H1 (cell line): Measurements from ENCODE around the gene TFCP2. TPM values are rescaled to one million over a fixed set of nuclear protein-coding genes. Genes with fewer than 3 reads are reported as not detected.

Experiments
- CTCF ChIA-PET: fragments of 300-600 bp; sonication (Branson Sonifier 250); formaldehyde crosslinking; loops from one replicate; lab custom pipeline; 2021; ENCODE audit not compliant: partially characterized antibody; lab: Charles Lee
- POLR2A ChIA-PET: fragments of 300-600 bp; sonication (Branson Sonifier 250); formaldehyde crosslinking; loops from one replicate; lab custom pipeline; 2021; ENCODE audit warnings: inconsistent platforms; ENCODE audit not compliant: partially characterized antibody; lab: Charles Lee
- DNase-seq, 2 experiments: peaks; one replicate each; pipeline versions ENCODE4 v3.0.0 to v3.0.0-alpha.2; 2010 to 2022; ENCODE audit warnings: low spot score in 2 of 2, low read depth in 1 of 2, mixed read lengths in 1 of 2
- FAIRE-seq: peaks from 2 replicates; lab custom pipeline; 2011; peaks lifted over from hg19 to GRCh38; lab: Jason Lieb, UNC
- H2AFZ ChIP-seq: 2 replicates; pipeline ENCODE4 v1.8.1; 2012; ENCODE audit warnings: low read length, inconsistent platforms
- H2AK5ac ChIP-seq: 2 replicates; pipeline ENCODE4 v1.6.1; 2013; ENCODE audit warnings: low read depth, low read length
- H2BK120ac ChIP-seq: replicated peaks from 2 replicates; pipeline ENCODE3; 2013; ENCODE audit warnings: low read depth, low read length, inconsistent platforms
- H2BK12ac ChIP-seq: 2 replicates; pipeline ENCODE4 v1.6.1; 2013; ENCODE audit warnings: low read depth, low read length
- H2BK15ac ChIP-seq: 2 replicates; pipeline ENCODE4 v1.6.1; 2013; ENCODE audit warnings: low read length
- H2BK20ac ChIP-seq: 2 replicates; pipeline ENCODE4 v1.6.1; 2013; ENCODE audit warnings: low read length
- H2BK5ac ChIP-seq: 2 replicates; pipeline ENCODE4 v1.6.1; 2013; ENCODE audit warnings: low read depth, low read length
- H3K14ac ChIP-seq: 2 replicates; pipeline ENCODE4 v1.6.1; 2013; ENCODE audit warnings: inconsistent platforms; ENCODE audit not compliant: insufficient read length
- H3K18ac ChIP-seq: 2 replicates; pipeline ENCODE4 v1.6.1; 2013; ENCODE audit warnings: low read length; ENCODE audit errors: extremely low read depth
- H3K23ac ChIP-seq: 2 replicates; pipeline ENCODE4 v1.6.1; 2013; ENCODE audit warnings: inconsistent platforms; ENCODE audit not compliant: insufficient read length
- H3K23me2 ChIP-seq: 2 replicates; pipeline ENCODE4 v1.6.1; 2013; ENCODE audit warnings: low read depth, low read length
- H3K27ac ChIP-seq: 2 replicates; pipeline ENCODE4 v1.6.1; 2011; ENCODE audit warnings: low read depth, low read length, inconsistent platforms
- H3K27me3 ChIP-seq, 4 experiments: replicated peaks in 1 of 4; 1 replicate in 1 of 4; 2 replicates in 3 of 4; pipeline versions ENCODE4 v1.6.1 to v1.8.1; 2011 to 2013; ENCODE audit warnings: low read length in 3 of 4, mild to moderate bottlenecking in 3 of 4, inconsistent platforms in 2 of 4, mixed read lengths in 2 of 4, moderate library complexity in 1 of 4; ENCODE audit not compliant: control insufficient read depth in 3 of 4, insufficient read depth in 3 of 4; ENCODE audit errors: extremely low read depth in 1 of 4
- H3K36me3 ChIP-seq, 4 experiments: 2 replicates each; pipeline versions ENCODE4 v1.6.1 to v1.8.1; 2011 to 2013; ENCODE audit warnings: mild to moderate bottlenecking in 4 of 4, low read length in 3 of 4, moderate library complexity in 2 of 4, control low read depth in 1 of 4, inconsistent platforms in 1 of 4; ENCODE audit not compliant: insufficient read depth in 4 of 4, control insufficient read depth in 2 of 4
- H3K4ac ChIP-seq: replicated peaks from 2 replicates; pipeline ENCODE3; 2013; ENCODE audit warnings: low read length, low read depth, mixed read lengths, inconsistent platforms; ENCODE audit not compliant: insufficient read length
- H3K4me1 ChIP-seq, 4 experiments: replicated peaks in 1 of 4; 1 replicate in 1 of 4; 2 replicates in 3 of 4; pipeline versions ENCODE4 v1.6.1 to v1.8.1; 2011 to 2013; ENCODE audit warnings: low read length in 3 of 4, inconsistent platforms in 2 of 4, mixed read lengths in 1 of 4; ENCODE audit not compliant: insufficient read depth in 4 of 4, control insufficient read depth in 3 of 4
- H3K4me2 ChIP-seq, 2 experiments: 2 replicates each; pipeline versions ENCODE4 v1.6.1 to v1.8.1; 2011 to 2013; ENCODE audit warnings: low read depth in 2 of 2, low read length in 2 of 2, control low read depth in 1 of 2, inconsistent platforms in 1 of 2, mild to moderate bottlenecking in 1 of 2; ENCODE audit not compliant: insufficient read depth in 1 of 2
- H3K4me3 ChIP-seq, 4 experiments: fragments of 200-600, 300-600 bp in 1 of 4; sonication (generic), shearing (Covaris generic), sonication (Bioruptor Twin) in 1 of 4; 2 replicates each; pipeline versions ENCODE4 v1.5.1 to v1.8.1; 2011 to 2016; ENCODE audit warnings: low read length in 4 of 4, low read depth in 3 of 4, control low read depth in 2 of 4, inconsistent platforms in 2 of 4, mild to moderate bottlenecking in 2 of 4, mixed read lengths in 1 of 4, moderate library complexity in 1 of 4; ENCODE audit not compliant: insufficient read depth in 2 of 4; ENCODE audit errors: extremely low read depth in 1 of 4
- H3K56ac ChIP-seq: replicated peaks from 2 replicates; pipeline ENCODE3; 2013; ENCODE audit warnings: low read depth, mild to moderate bottlenecking, mixed read lengths, low read length, inconsistent platforms; ENCODE audit not compliant: insufficient read length
- H3K79me1 ChIP-seq: 2 replicates; pipeline ENCODE4 v1.6.1; 2013; ENCODE audit warnings: low read depth, low read length, control low read depth
- H3K79me2 ChIP-seq, 2 experiments: 2 replicates each; pipeline versions ENCODE4 v1.6.1 to v1.8.1; 2012 to 2013; ENCODE audit warnings: low read length in 2 of 2, mild to moderate bottlenecking in 2 of 2, inconsistent platforms in 1 of 2; ENCODE audit not compliant: insufficient read depth in 2 of 2, control insufficient read depth in 1 of 2
- H3K9ac ChIP-seq, 4 experiments: replicated peaks in 1 of 4; 1 replicate in 1 of 4; 2 replicates in 3 of 4; pipeline versions ENCODE4 v1.6.1 to v1.8.1; 2011 to 2013; ENCODE audit warnings: low read depth in 3 of 4, low read length in 3 of 4, control low read depth in 2 of 4, mild to moderate bottlenecking in 2 of 4, moderate library complexity in 2 of 4, inconsistent platforms in 1 of 4; ENCODE audit errors: extremely low read depth in 1 of 4
- H3K9me3 ChIP-seq, 2 experiments: 2 replicates each; pipeline versions ENCODE4 v1.6.1 to v1.8.1; 2012 to 2013; ENCODE audit warnings: mild to moderate bottlenecking in 2 of 2, moderate library complexity in 2 of 2, control low read depth in 1 of 2, inconsistent platforms in 1 of 2, low read depth in 1 of 2, low read length in 1 of 2, mixed read lengths in 1 of 2; ENCODE audit not compliant: insufficient read depth in 2 of 2
- H4K20me1 ChIP-seq, 2 experiments: replicated peaks in 1 of 2; 2 replicates each; pipeline versions ENCODE3 to v1.8.1; 2011 to 2013; ENCODE audit warnings: inconsistent platforms in 2 of 2, low read length in 2 of 2, mild to moderate bottlenecking in 1 of 2; ENCODE audit not compliant: insufficient read depth in 2 of 2, control insufficient read depth in 1 of 2
- H4K5ac ChIP-seq: 2 replicates; pipeline ENCODE4 v1.6.1; 2013; ENCODE audit warnings: low read length, low read depth, mixed read lengths, inconsistent platforms; ENCODE audit not compliant: insufficient read length
- H4K8ac ChIP-seq: 2 replicates; pipeline ENCODE4 v1.8.0; 2013; ENCODE audit warnings: mild to moderate bottlenecking, moderate library complexity, low read length, inconsistent platforms; ENCODE audit not compliant: insufficient read depth; ENCODE audit errors: extremely low read depth
- H4K91ac ChIP-seq: replicated peaks from 2 replicates; pipeline ENCODE3; 2013; ENCODE audit warnings: low read length, mixed read lengths, inconsistent platforms; ENCODE audit not compliant: insufficient read length
- ATF2 ChIP-seq: IDR thresholded peaks from 2 replicates; pipeline ENCODE4 v1.6.1; 2012; ENCODE audit warnings: low read length, inconsistent platforms
- ATF3 ChIP-seq: IDR thresholded peaks from 2 replicates; pipeline ENCODE4 v1.6.1; 2011; ENCODE audit warnings: low read depth, mild to moderate bottlenecking, low read length; ENCODE audit not compliant: insufficient read depth
- GABPA ChIP-seq: IDR thresholded peaks from 2 replicates; pipeline ENCODE4 v1.6.1; 2011; ENCODE audit warnings: mild to moderate bottlenecking, low read length, moderate library complexity, borderline replicate concordance; ENCODE audit not compliant: insufficient read depth
- KDM4A ChIP-seq: IDR thresholded peaks from one replicate; pipeline ENCODE4 v1.7.1; 2012; ENCODE audit warnings: low read depth, mild to moderate bottlenecking, moderate library complexity, low read length, inconsistent platforms; ENCODE audit not compliant: severe bottlenecking
- MAFK ChIP-seq: IDR thresholded peaks from 2 replicates; pipeline ENCODE4 v1.6.1; 2012; ENCODE audit warnings: low read depth, mild to moderate bottlenecking, improper control_type of control experiment, low read length
- RBBP5 ChIP-seq: IDR thresholded peaks from 2 replicates; pipeline ENCODE4 v1.7.1; 2012; ENCODE audit warnings: low read depth, mild to moderate bottlenecking, inconsistent platforms, low read length, moderate library complexity, borderline replicate concordance
- SP4 ChIP-seq: IDR thresholded peaks from 2 replicates; pipeline ENCODE4 v1.6.1; 2012; ENCODE audit warnings: low read length, inconsistent platforms
- TAF7 ChIP-seq: optimal IDR thresholded peaks from 2 replicates; pipeline ENCODE3; 2011; ENCODE audit warnings: low read depth, mild to moderate bottlenecking, inconsistent platforms, low read length, moderate library complexity, borderline replicate concordance
- WGBS, 2 experiments: shearing (Covaris generic) in 1 of 2; methylation state at CpG; one replicate each; pipeline versions ENCODE4 v1.1.6 to v1.1.7; 2013 to 2015; ENCODE audit warnings: low lambda C conversion rate in 2 of 2, mixed read lengths in 2 of 2, inconsistent platforms in 1 of 2, low coverage in 1 of 2, missing lambda C conversion rate in 1 of 2; ENCODE audit not compliant: insufficient replicate concordance in 2 of 2, insufficient coverage in 1 of 2, insufficient read length in 1 of 2; ENCODE audit errors: extremely low coverage in 1 of 2, missing lambda C conversion rate in 1 of 2; 5-methylcytosine and 5-hydroxymethylcytosine counted together
- polyA plus RNA-seq, 7 experiments: library from polyadenylated mRNA; depleted of rRNA in 3 of 7; stranded (reverse) in 5 of 7; unstranded in 2 of 7; fragments of >200 nt in 5 of 7; fragments of 200-250 nt in 2 of 7; gene quantifications; 1 replicate in 5 of 7; 2 replicates in 1 of 7; 4 replicates in 1 of 7; pipeline versions ENCODE4 v1.2.1 to v1.2.3, GENCODE V29; 2011 to 2013; ENCODE audit warnings: missing spikeins in 2 of 7, mixed read lengths in 2 of 7
- total RNA-seq: library from RNA; stranded (reverse); fragmentation: NEBNext Ultra II Directional; extraction: Animal tissue kit (Norgen Biotek cat#: 25700); gene quantifications from 2 replicates; pipeline ENCODE4 v1.2.1, GENCODE V29; 2021

TFCP2 gene
- total and polyA plus RNA-seq, 2 of the 8 experiments (the other 6 are each of a cell fraction or from before 2014, with no cell fraction given), result 19.8 to 49.2 TPM

GRCh38 chr12:51217133-51217967 is 44.4 kb upstream of the TFCP2 start:
- Histone ChIP-seq H2BK12ac (no peak overlapping the region), H2AK5ac (no peak overlapping the region), H3K56ac (no peak overlapping the region), H3K14ac (no peak overlapping the region), H4K8ac (peak overlapping the region; percentile 93), H3K9ac (peak overlapping the region; percentile 35 to 67 (median 48); a peak in 5 of 7 replicates), H3K79me2 (peaks cover 0 to 5% of the 10 kb centered on the region in 2 experiments; a peak in 1 of 4 replicates), H2BK5ac (0 out of 2 replicates have a peak overlapping the region, but pooled peaks have one; percentile 41), H4K5ac (peak overlapping the region; percentile 22), H3K27me3 (no peaks in the 10 kb centered on the region), H3K4me3 (peak overlapping the region; percentile 44 to 85 (median 67)), H3K23me2 (peaks cover 10% of the 10 kb centered on the region; the same call in 1 of the 2 replicates), H3K79me1 (no peaks in the 10 kb centered on the region; the same call in 1 of the 2 replicates), H2AFZ (no peak overlapping the region; the same call in 1 of the 2 replicates), H3K36me3 (no peaks in the 10 kb centered on the region), H3K4ac (no peak overlapping the region), H2BK15ac (no peak overlapping the region), H3K4me2 (peak overlapping the region; percentile 76 to 78), H4K20me1 (no peaks in the 10 kb centered on the region), H3K23ac (no peak overlapping the region), H2BK120ac (no peak overlapping the region), H3K4me1 (peaks cover 0 to 10% (median 7%) of the 10 kb centered on the region in 4 experiments; a peak in 5 of 7 replicates), H4K91ac (no peak overlapping the region), H2BK20ac (no peak overlapping the region), H3K9me3 (no peaks in the 10 kb centered on the region), H3K27ac (peak overlapping the region; percentile 71; the same call in 1 of the 2 replicates), H3K18ac (no peak overlapping the region)
- FAIRE-seq (no peak), DNase-seq (peak in 1 of 2 experiments; percentile 75)
- 2% methylated on average over 16 of the region's 81 CpGs; no CpG with 5 or more reads in 1 of the 2 experiments for WGBS, 2 experiments
- ChIA-PET CTCF (interaction anchor here (0.7 to 2.5 kb wide), 14 partner anchors 9 to 389 kb away, joined by 3 to 14 read pairs (median 4); partner anchors contain the start of gene DAZAP2), POLR2A (interaction anchor here (0.6 to 2.6 kb wide), 26 partner anchors 8 to 224 kb away, joined by 3 to 22 read pairs (median 3); partner anchors contain the start of genes CSRNP2, DAZAP2 and TFCP2)
- TF ChIP-seq GABPA (no peak), KDM4A (peak; percentile 55), RBBP5 (peak; percentile 69; the same call in 1 of the 2 replicates), SP4 (no peak), ATF3 (no peak), TAF7 (no peak), ATF2 (no peak), MAFK (no peak)
